Endothelial cell of umbilical vein (primary cell): ENCODE measurements around the gene ABL1. TPM values are rescaled to one million over a fixed set of nuclear protein-coding genes. Genes with fewer than 3 reads are reported as not detected.
A peak's percentile ranks its signal among the peaks of the same experiment; 100 is the strongest.

Source experiments
- BruUV-seq: library from RNA; stranded (reverse); fragments of 400-500 nt; replicated peaks from 2 replicates; lab custom pipeline; 2021; lab: Mats Ljungman, UMichigan
- CTCF ChIA-PET: fragments of 300-600, 350-600 bp; sonication (Branson Sonifier 250); formaldehyde crosslinking; loops from one replicate; lab custom pipeline; 2021; ENCODE audit warnings: antibody characterized with exemption, inconsistent platforms; lab: Charles Lee
- POLR2A ChIA-PET: fragments of 300-600, 350-600 bp; sonication (Branson Sonifier 250); formaldehyde crosslinking; loops from one replicate; lab custom pipeline; 2021; ENCODE audit warnings: antibody characterized with exemption, inconsistent platforms; lab: Charles Lee
- DNase-seq: peaks from one replicate; pipeline ENCODE4 v3.0.0-alpha.2; 2011; ENCODE audit warnings: low read depth, low spot score
- FAIRE-seq: peaks from 2 replicates; lab custom pipeline; 2011; peaks lifted over from hg19 to GRCh38; lab: Jason Lieb, UNC
- H2AFZ ChIP-seq: 2 replicates; pipeline ENCODE4 v1.6.0; 2012; ENCODE audit warnings: low read depth, low read length, control low read depth, inconsistent platforms
- H3K27ac ChIP-seq: 2 replicates; pipeline ENCODE4 v1.5.1; 2011; ENCODE audit warnings: low read depth, mild to moderate bottlenecking, control low read depth, low read length, moderate library complexity; ENCODE audit not compliant: insufficient read depth
- H3K27me3 ChIP-seq, 2 experiments: 2 replicates each; pipeline versions ENCODE4 v1.6.0 to v1.6.1; 2011; ENCODE audit warnings: low read length in 2 of 2, mixed read lengths in 1 of 2; ENCODE audit not compliant: control insufficient read depth in 2 of 2, insufficient read depth in 2 of 2
- H3K36me3 ChIP-seq, 2 experiments: 2 replicates in 1 of 2; 3 replicates in 1 of 2; pipeline ENCODE4 v1.5.1; 2011; ENCODE audit warnings: low read length in 2 of 2, mild to moderate bottlenecking in 1 of 2, moderate library complexity in 1 of 2; ENCODE audit not compliant: control insufficient read depth in 2 of 2, insufficient read depth in 2 of 2; ENCODE audit errors: extremely low read depth in 1 of 2
- H3K4me1 ChIP-seq: 3 replicates; pipeline ENCODE4 v1.5.1; 2011; ENCODE audit warnings: mild to moderate bottlenecking, low read length; ENCODE audit not compliant: control insufficient read depth, insufficient read depth; ENCODE audit errors: extremely low read depth
- H3K4me2 ChIP-seq: 2 replicates; pipeline ENCODE4 v1.6.1; 2011; ENCODE audit warnings: low read length, control low read depth, mixed read lengths; ENCODE audit not compliant: insufficient read depth
- H3K4me3 ChIP-seq, 3 experiments: fragments of 200-600 bp in 1 of 3; sonication (generic), shearing (Covaris generic) in 1 of 3; replicated peaks in 1 of 3; 2 replicates each; pipeline ENCODE4 v1.5.1; 2011 to 2016; ENCODE audit warnings: control low read depth in 3 of 3, low read length in 3 of 3, mild to moderate bottlenecking in 2 of 3, inconsistent platforms in 1 of 3, low read depth in 1 of 3, moderate library complexity in 1 of 3; ENCODE audit not compliant: insufficient read depth in 1 of 3
- H3K79me2 ChIP-seq: 2 replicates; pipeline ENCODE4 v1.6.0; 2012; ENCODE audit warnings: low read length, inconsistent platforms; ENCODE audit not compliant: control insufficient read depth, insufficient read depth
- H3K9ac ChIP-seq: replicated peaks from 2 replicates; pipeline ENCODE3; 2011; ENCODE audit warnings: low read length, control low read depth; ENCODE audit not compliant: insufficient read depth; ENCODE audit errors: extremely low read depth
- H3K9me1 ChIP-seq: replicated peaks from 3 replicates; pipeline ENCODE4 v1.6.0; 2011; ENCODE audit warnings: mild to moderate bottlenecking, low read length; ENCODE audit not compliant: control insufficient read depth, insufficient read depth; ENCODE audit errors: extremely low read depth
- H3K9me3 ChIP-seq: replicated peaks from 2 replicates; pipeline ENCODE4 v1.5.1; 2012; ENCODE audit warnings: low read length, inconsistent platforms; ENCODE audit not compliant: control insufficient read depth, insufficient read depth
- H4K20me1 ChIP-seq: replicated peaks from 2 replicates; pipeline ENCODE3; 2011; ENCODE audit warnings: mild to moderate bottlenecking, low read length; ENCODE audit not compliant: control insufficient read depth, insufficient read depth; ENCODE audit errors: extremely low read depth
- CTCF ChIP-seq, 2 donors: IDR thresholded peaks; 1 replicate in 1 of 2; 2 replicates in 1 of 2; pipeline ENCODE4 v1.5.1; 2011; ENCODE audit warnings: low read length in 2 of 2, mild to moderate bottlenecking in 2 of 2, moderate library complexity in 2 of 2, control low read depth in 1 of 2, inconsistent platforms in 1 of 2, low read depth in 1 of 2; ENCODE audit not compliant: insufficient read depth in 1 of 2; ENCODE audit errors: extremely low read depth in 1 of 2
- FOS ChIP-seq: IDR thresholded peaks from 2 replicates; pipeline ENCODE4 v1.6.1; 2011; ENCODE audit warnings: mild to moderate bottlenecking, low read length, moderate library complexity, borderline replicate concordance; ENCODE audit not compliant: insufficient read depth
- GATA2 ChIP-seq: IDR thresholded peaks from 2 replicates; pipeline ENCODE4 v1.7.0; 2011; ENCODE audit warnings: low read depth, mild to moderate bottlenecking, moderate library complexity, mixed read lengths, low read length; ENCODE audit not compliant: insufficient read length, insufficient read depth
- JUN ChIP-seq: IDR thresholded peaks from 2 replicates; pipeline ENCODE4 v1.6.1; 2011; ENCODE audit warnings: borderline replicate concordance, low read depth; ENCODE audit not compliant: insufficient read length, insufficient read depth
- MYC ChIP-seq: IDR thresholded peaks from one replicate; pipeline ENCODE4 v1.6.1; 2011; ENCODE audit warnings: mild to moderate bottlenecking, low read depth, low read length
- POLR2AphosphoS5 ChIP-seq: IDR thresholded peaks from 2 replicates; pipeline ENCODE4 v1.6.1; 2012; ENCODE audit warnings: low read depth, mild to moderate bottlenecking, control low read depth, low read length, moderate library complexity; ENCODE audit not compliant: insufficient read depth
- dilution Hi-C: fragments of 300-500 bp; cut with MboI; formaldehyde crosslinking; loops from one replicate; pipeline ENCODE4 v1.15.0; 2019; ENCODE audit warnings: low sequenced_read_pairs; ENCODE audit not compliant: extremely low pct_ligation_motif_present
- intact Hi-C: fragments of 100-400 bp; cut with micrococcal nuclease; formaldehyde crosslinking; loops from one replicate; pipeline ENCODE4 v1.10.0; 2022
- polyA plus RNA-seq, 4 experiments: library from polyadenylated mRNA; depleted of rRNA in 3 of 4; stranded (reverse) in 3 of 4; unstranded in 1 of 4; fragments of >200 nt; gene quantifications; 2 replicates each; pipeline versions ENCODE4 v1.2.1 to v1.2.3, GENCODE V29; 2011 to 2012; ENCODE audit warnings: missing spikeins in 1 of 4
- total RNA-seq: library from RNA; stranded (reverse); gene quantifications from 2 replicates; pipeline ENCODE4 v1.2.3, GENCODE V29; 2021

ABL1 gene
- total and polyA plus RNA-seq, 2 donors (not counting 3 experiments of a cell fraction or from before 2014, with no cell fraction given), result 32.1 to 87.1 TPM

GRCh38 chr9:130860458-130861316 lies 25.6 kb downstream of the ABL1 start:
- peak overlapping the region; percentile 32 for H3K9ac ChIP-seq
- H3K79me2 ChIP-seq, result peaks cover 84% of the 10 kb centered on the region
- no peaks in the 10 kb centered on the region for H3K27me3 ChIP-seq
- intact Hi-C loops, result loop anchor here (1.0 kb wide), 1 partner anchor 148 kb away; no protein-coding TSS in a partner anchor
- BruUV-seq, result TSS peak; percentile 82
- ChIA-PET POLR2A (no interaction called here), CTCF (interaction anchor here (0.5 to 11.0 kb wide), 8 partner anchors 9 to 156 kb away, joined by 3 to 327 read pairs (median 6); partner anchors contain the start of gene ABL1)
- H3K4me3 ChIP-seq, result no peak overlapping the region
- no peak overlapping the region for H2AFZ ChIP-seq
- H3K27ac ChIP-seq, result peak overlapping the region; percentile 82
- H3K4me2 ChIP-seq, result no peak overlapping the region
- FAIRE-seq (peak; percentile 67), DNase-seq (peak; percentile 70)
- H3K9me1 ChIP-seq, result no peaks in the 10 kb centered on the region
- H3K36me3 ChIP-seq, result peaks cover 18 to 23% of the 10 kb centered on the region in 2 experiments
- TF ChIP-seq MYC, result no peak
- peak; percentile 64 for TF ChIP-seq POLR2AphosphoS5
- peak; percentile 26 for TF ChIP-seq JUN
- peak in 1 of 2 donors; percentile 34 for TF ChIP-seq CTCF (IDR thresholded peaks at IDR 0.05; ENCODE audit: extremely low read depth in 1 of 2, insufficient read depth in 1 of 2, low read depth in 1 of 2, low read length in 2 of 2)
- peak; percentile 37 for TF ChIP-seq FOS
- no peak for TF ChIP-seq GATA2
- dilution Hi-C loops, result loop anchor here (25.0 kb wide), 1 partner anchor 173 kb away; the partner anchor contains the start of gene EXOSC2
- no peaks in the 10 kb centered on the region for H3K9me3 ChIP-seq
- no peaks in the 10 kb centered on the region for H4K20me1 ChIP-seq
- peaks cover 34% of the 10 kb centered on the region for H3K4me1 ChIP-seq
